Brain microvascular endothelial cell (primary cell): ENCODE measurements around the gene ZNF98.

Source experiments
- DNase-seq: peaks from one replicate; pipeline ENCODE4 v3.0.0-alpha.2; 2020
- H3K27ac ChIP-seq: fragments of 250-450 bp; sonication (Bioruptor Pico); 2 replicates; pipeline ENCODE4 v1.5.1; 2020; ENCODE audit warnings: mild to moderate bottlenecking, moderate library complexity
- H3K27me3 ChIP-seq: fragments of 250-450 bp; sonication (Bioruptor Pico); replicated peaks from 2 replicates; pipeline ENCODE4 v1.5.1; 2020; ENCODE audit warnings: mild to moderate bottlenecking
- H3K36me3 ChIP-seq: fragments of 250-450 bp; sonication (Bioruptor Pico); replicated peaks from 2 replicates; pipeline ENCODE4 v1.5.1; 2020; ENCODE audit warnings: mild to moderate bottlenecking
- H3K4me3 ChIP-seq: 2 replicates; pipeline ENCODE4 v1.5.1; 2011; ENCODE audit warnings: low read depth, mild to moderate bottlenecking, control low read depth, low read length, moderate library complexity
- CTCF ChIP-seq: IDR thresholded peaks from 2 replicates; pipeline ENCODE4 v1.5.1; 2011; ENCODE audit warnings: low read depth, mild to moderate bottlenecking, moderate library complexity, low read length, control low read depth, inconsistent platforms; ENCODE audit errors: missing control alignments
- in situ Hi-C: cut with HindIII; loops from 2 replicates; pipeline ENCODE4 v1.10.0; 2017; ENCODE audit warnings: low sequenced_read_pairs, low pct_ligation_motif_present

Gene ZNF98

GRCh38 chr19:22421797-22422196 lies 349 bp downstream of the ZNF98 start:
- no peak for TF ChIP-seq CTCF
- no peak for DNase-seq
- in situ Hi-C loops, result no loop called here
- H3K4me3 ChIP-seq, result no peak overlapping the region
- no peaks in the 10 kb centered on the region for H3K27me3 ChIP-seq
- H3K27ac ChIP-seq, result no peak overlapping the region
- no peaks in the 10 kb centered on the region for H3K36me3 ChIP-seq

- H3K36me3 ChIP-seq, result no peaks in the 10 kb centered on the region
- no peak for DNase-seq
- in situ Hi-C loops, result no loop called here
Observed at GRCh38 chr19:22354665-22355064, 67.5 kb downstream of the ZNF98 start.

More at GRCh38 chr19:22354665-22355064, 67.5 kb downstream of the ZNF98 start:
- TF ChIP-seq CTCF, result no peak
- no peak overlapping the region for H3K27ac ChIP-seq
- H3K4me3 ChIP-seq, result no peak overlapping the region
- H3K27me3 ChIP-seq, result no peaks in the 10 kb centered on the region
